HG03108 (cell line): ENCODE measurements around the gene MYH7.
"Not testable (repeated sequence)": the region's sequence is repeated elsewhere in the genome, so short reads cannot be mapped to it uniquely, and the experiment has no call there.

ENCODE experiments used
- ATAC-seq: cut with Tn5 transposase; IDR thresholded peaks from one replicate; pipeline ENCODE4 v1.9.1; 2021; ENCODE audit warnings: moderate library complexity; ENCODE audit not compliant: unreplicated experiment

Gene MYH7

DNA sequence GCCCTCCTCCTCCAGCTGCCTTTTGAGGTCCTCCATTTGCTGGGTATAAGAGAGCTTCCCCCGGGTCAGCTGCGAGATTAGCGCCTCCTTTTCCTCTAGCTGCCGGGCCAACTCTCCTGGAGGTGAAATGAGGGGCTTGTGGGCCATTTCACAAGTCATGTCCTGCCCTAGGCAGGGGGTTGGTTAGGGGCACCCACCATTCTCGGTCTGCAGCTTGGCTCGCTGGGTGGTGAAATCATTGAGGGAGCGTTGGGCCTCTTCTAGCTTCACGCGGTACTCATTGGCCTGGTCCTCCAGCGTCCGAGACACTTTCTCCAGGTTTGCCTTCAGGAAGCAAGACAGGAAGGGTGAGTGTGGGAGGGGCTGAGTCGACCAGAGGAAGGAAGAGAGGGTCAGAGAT lies 46.1 kb downstream of the MYH7 start:
- ATAC-seq, result no peak

DNA sequence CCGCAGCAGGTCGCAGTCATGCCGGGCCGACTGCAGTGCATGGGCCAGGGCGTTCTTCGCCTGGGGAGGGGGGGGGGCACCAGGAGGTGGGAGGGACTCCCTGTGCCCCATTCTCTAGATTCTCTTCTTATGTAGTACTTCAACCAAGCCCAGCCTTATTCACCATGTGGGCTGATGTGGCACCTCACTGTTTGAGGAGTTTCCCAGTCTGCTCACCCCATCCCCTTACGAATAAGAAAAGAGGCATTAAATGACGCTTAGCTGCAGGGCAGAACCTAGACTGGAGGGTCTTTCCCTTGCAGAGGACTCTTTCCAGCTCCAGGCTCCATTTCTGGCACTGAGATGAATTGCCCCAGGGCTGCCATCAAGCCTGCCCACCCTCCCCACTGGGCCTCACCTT lies 46.5 kb downstream of the MYH7 start:
- no peak for ATAC-seq

DNA sequence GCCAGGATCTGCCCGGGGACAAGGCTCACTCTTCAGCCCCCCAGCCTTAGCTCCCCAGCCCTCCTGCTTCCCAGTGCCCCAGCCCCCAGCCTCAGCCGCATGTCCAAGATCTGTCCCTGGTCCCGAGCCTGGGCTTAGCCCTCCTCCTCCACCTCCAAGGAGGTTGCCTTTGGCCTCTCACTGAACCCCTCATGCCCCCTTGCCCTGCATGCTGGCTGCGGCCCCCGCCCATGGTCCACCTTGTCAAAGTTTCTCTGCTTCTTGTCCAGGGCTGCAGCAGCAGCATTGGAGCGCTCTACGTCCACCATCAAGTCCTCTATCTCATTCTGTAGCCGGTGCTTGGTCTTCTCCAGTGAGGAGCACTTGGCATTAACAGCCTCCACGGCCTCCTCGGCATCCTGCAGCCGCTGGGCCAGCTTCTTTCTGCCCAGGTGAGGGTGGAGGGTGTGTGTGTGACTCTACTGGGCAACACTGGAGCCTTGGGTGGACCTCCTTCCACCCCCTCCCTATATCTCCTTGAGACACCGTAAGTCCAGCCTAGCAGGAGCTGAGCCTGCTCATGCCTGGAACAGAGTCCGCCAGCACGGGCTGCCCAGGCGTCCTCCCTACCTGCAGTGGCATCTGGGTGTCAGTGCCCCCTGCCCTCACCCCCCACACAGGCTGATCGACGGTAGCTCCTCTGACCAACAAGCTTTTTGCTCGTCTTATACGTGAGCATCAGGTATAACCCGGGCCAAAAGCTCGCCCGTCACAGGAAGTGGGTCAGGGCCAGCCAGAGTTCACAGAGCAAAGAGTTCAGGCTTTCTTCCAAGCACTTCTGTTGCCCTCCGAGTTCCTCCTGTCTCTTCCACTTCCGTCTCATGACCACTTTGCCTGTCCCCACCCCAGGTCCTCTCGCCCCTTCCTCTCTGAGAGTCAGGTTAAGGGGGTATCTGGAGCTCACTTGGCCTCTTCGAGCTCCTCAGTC lies 47.3 kb downstream of the MYH7 start:
- ATAC-seq, result no peak

DNA sequence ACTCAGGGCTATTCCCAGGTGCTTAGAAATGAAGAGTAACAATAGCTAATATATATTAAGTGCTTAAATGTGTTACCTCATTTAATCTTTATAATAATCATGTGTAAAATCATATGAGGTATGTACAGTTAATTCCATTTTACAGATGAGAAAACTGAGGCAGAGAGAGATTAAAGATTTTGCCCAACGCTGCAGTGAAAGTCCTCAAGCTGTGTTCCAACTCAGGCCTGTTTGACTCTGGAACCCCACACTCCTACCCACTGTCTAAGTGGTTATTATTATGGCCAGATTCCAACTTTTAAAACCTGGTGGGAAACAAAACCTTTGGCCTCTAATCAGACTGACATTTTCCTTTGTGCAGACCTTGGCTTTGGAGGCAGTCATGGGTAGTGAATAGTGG lies 48.5 kb downstream of the MYH7 start:
- no peak for ATAC-seq

DNA sequence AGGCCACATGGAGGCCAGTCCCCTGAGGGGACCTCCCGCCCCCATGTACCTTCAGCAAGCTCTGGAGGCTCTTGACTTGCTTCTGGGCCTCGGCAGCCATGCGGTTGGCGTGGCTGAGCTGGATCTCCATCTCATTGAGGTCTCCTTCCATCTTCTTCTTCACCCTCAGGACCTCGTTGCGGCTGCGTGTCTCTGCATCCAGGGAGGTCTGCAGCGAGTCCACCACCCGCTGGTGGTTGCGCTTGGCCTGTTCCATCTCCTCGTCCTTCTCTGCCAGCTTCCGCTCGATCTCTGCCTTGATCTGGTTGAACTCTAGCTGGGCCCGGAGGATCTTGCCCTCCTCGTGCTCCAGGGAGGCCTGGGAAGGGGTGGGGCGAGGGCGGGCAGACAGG lies 49.2 kb downstream of the MYH7 start:
- ATAC-seq, result not testable (repeated sequence)

DNA sequence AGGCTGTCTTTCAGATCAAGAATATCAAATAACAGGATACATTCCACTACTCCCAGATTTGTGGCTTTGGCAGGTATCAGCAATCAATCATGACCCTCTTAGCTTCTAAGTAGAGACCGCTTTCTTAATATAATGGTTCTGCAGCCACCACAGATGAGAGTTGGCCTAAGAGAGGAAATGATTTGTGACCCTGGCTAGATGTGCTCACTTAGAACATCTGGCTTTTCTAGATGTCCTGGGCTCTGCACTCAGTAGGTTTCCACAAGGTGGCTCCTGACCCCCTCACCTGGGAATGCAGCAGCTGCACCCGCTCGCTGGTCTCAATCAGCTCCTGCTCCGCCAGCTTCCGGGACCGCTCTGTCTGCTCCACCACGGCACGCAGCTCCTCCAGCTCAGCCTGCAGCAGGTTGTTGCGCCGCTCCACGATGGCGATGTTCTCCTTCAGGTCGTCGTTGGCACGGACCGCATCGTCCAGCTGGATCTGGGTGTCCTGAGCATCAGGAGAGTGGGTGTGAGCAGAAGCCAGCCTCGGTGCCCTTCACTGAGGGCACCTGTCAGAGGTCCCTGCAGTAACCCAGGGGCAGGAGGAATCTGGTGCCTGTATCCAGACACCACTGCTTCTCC lies 49.7 kb downstream of the MYH7 start:
- ATAC-seq, result no peak

DNA sequence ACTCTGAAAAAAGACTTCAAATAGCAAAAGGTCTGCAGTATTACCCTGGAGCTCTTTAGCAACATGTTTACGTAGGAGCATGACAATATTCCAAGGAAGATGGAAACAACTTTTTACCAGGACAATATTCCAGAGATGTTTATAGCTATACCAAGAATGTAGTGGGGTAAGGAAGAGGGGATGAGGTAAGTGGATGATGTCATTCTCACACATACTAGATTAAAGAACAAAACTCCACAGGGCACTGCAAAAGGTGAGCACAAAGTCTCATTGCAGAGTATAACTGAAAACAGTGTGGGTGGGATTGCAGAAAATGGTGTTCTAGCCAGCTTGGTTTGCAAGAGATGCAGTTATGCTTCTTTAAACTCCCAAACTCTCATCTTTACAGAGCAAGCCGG lies 50.2 kb downstream of the MYH7 start:
- ATAC-seq, result no peak

DNA sequence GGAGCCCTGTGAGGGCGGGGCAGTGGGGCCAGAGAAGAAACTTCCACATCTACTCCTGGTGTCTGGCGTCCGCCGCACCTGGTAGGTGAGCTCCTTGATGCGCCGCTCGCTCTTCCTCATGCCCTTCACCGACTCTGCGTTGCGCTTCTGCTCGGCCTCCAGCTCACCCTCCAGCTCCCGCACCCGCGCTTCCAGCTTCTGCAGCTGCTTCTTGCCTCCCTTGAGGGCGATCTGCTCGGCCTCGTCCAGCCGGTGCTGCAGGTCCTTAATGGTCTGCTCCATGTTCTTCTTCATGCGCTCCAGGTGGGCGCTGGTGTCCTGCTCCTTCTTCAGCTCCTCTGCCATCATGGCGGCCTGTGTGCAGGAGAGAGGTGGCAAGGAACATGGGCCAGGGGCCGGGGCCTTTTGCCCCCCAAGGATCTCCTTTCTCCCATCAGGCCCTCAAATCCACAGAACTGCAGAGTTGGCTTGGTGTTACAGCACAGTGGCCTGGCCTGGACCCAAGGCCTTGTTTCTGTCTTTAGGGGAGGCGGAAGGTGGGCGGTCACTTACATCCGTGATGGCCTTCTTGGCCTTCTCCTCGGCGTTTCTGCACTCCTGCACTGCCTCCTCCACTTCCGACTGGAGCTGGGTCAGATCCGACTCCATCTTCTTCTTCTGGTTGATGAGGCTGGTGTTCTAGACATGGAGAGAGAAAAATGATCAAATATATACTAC lies 50.9 kb downstream of the MYH7 start:
- ATAC-seq, result no peak

DNA sequence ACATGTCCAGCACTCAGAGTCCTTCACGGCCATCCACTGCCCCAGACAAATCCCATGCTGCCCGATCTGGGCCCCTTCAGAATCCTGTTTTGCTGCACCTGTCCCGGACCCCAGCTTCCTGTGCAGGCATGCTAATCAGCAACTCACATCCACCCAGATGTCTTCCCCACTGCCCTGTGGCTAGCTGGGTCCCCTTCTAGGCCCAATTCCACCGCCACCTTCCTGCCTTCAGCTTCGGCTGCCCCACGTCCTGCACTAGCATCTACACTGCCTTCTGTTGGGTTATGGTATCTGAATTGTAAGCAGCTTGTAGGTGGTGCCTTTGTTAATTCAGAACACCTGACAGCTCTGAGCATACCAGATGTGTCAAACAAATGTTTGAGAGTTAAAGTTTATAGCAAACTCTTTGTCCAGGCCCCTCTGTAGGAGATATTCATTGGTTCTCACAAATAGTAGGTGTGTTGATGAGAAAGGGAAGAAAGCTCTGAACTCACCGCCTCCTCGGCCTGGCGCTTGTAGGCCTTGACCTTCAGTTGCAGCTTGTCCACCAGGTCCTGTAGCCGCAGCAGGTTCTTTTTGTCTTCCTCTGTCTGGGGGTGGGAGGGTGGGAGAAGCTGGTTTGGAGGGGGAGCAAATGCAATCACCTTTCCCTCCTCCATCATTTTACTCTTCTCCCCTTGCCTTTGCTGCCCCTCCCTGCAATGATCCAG lies 52.6 kb downstream of the MYH7 start:
- ATAC-seq, result no peak

DNA sequence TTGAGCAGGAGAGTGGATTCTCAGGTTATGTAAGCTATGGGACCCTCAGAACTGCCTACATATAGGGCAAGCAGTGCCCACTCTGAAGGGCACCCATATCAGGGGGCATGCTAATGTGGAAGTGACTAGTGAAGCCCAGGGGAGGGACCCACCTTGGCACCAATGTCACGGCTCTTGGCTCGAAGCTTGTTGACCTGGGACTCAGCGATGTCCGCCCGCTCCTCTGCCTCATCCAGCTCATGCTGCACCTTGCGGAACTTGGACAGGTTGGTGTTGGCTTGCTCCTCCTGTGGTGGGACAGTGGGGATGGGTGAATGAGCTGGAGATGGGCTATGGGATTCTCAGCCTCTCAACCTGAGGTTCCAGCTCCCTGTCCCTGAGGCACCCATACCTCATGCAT lies 53.2 kb downstream of the MYH7 start:
- ATAC-seq, result no peak

DNA sequence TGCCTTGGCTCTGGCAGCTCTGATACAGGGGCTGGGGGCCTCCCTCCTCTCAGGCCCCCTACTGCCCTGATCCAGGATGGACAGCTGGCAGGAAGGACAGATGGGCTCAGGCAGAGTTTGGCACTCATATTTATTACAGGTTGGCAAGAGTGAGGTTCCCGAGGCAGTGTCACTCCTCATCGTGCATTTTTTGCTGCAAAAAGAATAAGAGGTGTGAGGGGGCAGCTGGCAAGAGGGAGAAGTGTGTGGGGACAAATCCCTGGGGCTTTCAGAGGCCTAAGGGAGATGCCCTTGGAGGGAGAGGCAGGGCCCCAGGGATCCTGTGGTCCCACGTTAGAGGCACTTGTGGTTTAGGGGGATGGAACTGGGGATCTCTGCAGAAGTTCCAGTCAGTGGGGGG lies 53.6 kb downstream of the MYH7 start:
- ATAC-seq, result no peak

DNA sequence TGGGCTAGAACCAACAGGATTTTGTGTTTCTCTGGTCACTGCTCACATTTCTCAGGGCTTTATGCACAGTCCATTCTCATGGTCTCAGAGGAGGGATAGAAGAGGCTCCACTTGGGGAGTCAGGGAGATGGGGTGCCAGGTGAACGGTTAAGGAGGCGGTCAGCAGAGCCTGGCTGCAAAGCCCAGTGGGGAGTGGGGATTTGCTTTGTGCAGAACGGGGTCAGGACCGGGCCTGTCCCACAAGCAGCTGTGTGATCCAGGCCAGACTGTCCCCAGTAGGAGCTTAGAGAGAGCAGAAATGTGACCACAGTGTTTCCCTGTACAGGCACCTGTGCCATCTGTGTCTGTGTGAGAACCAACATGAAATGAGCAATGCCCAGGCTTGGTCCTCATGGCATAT lies 54.5 kb downstream of the MYH7 start:
- ATAC-seq, result no peak

DNA sequence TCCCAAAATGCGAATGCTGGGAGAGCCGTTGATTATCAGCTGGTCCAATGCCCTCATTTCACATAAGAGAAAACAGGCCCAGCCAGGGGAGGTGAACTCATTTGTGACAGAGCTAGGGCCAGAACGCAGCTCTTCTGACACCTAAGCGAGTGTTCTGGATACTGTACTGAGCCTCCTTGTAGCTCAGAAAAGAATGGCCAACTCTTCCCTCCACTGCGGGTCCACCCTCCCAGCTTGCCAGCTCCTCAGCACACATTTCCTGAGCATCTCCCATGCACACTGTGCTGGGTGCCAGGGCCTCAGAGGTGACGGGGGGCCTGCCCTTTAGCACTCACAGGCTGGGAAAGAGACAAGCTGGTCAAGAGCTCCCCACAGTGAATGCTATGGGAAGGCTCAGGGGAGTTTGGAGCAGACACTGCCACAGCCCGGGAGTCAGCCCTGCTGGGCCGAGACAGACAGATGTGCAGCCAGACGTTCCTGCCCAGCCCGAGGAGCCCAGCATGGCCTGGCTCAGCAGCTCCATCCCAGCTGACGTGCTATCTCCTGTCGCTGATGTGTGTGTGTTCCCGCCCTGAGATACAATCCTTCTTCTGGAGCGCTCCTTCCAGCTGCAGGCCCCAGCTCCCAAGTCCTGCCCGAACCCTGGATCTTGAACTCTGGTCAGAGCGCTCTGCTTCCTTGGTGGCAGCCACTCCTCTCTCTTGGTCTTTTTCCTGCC lies 55.1 kb downstream of the MYH7 start:
- ATAC-seq, result no peak

DNA sequence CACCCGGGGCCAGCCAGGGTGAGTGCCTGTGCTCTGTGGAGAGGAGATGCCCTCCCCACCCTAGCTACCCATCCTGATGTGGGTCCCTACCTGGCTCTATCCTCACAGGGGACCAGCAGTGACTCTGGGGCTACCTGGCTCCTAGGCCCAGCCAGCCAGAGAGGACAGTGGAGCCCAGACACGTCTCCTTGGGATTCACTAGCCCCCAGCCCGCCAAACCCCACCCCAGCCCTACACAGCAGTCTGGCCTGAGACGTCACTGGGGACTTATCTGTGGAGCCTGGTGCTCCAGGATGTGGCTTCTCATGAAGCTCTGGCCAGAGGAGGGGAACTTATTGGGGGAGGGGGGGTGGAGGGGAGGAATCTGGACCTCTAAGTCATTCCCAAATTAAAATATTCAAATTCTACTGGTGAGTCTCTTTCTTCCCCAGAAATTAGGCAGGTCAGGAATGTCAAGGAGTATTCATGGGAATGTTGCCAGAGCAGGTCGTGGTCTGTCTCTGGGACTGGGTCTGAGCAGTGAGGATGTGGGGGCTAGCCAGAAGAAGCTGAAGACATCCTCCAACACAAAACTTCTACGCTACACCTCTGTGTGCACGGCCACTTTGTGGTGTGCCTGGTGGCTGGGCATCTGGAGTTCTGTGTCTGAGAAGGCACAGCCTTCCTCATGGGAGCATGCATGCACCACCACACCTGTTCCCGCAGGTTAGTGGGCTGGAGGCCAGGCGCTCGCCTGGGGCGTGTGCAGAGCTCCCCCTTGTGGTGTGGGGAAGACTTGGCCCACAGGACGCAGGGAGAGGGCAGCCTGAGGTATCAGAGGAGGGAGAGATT lies 55.9 kb downstream of the MYH7 start:
- ATAC-seq, result no peak

DNA sequence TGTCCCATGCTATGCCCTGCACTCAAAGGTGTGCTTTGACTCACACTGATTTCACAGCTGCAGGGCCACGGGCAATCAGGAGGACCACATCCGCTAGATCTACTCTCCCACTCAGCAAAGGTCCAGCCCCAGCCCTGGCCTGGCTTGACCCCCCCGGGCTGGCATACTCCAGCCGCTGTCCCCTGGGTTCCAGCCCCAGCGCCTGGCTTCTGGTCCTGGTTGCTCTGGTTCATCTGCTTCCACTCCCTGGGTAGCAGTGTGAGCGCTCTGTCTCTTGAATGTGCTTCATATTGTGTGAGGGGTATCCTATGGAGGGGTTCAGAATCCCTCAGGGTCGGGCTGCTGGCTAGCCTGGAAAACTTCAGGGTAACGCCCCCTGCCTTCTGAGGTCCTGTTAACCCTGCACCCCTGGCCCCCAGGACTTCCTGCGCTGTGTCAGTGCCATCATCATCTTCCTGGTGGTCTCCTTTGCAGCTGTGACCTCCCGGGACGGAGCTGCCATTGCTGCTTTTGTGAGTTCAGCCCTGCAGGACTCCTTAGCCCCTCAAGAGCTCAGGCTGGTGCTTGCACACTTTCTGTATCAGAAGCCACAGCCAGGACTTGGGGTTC lies 56.7 kb downstream of the MYH7 start:
- ATAC-seq, result no peak

DNA sequence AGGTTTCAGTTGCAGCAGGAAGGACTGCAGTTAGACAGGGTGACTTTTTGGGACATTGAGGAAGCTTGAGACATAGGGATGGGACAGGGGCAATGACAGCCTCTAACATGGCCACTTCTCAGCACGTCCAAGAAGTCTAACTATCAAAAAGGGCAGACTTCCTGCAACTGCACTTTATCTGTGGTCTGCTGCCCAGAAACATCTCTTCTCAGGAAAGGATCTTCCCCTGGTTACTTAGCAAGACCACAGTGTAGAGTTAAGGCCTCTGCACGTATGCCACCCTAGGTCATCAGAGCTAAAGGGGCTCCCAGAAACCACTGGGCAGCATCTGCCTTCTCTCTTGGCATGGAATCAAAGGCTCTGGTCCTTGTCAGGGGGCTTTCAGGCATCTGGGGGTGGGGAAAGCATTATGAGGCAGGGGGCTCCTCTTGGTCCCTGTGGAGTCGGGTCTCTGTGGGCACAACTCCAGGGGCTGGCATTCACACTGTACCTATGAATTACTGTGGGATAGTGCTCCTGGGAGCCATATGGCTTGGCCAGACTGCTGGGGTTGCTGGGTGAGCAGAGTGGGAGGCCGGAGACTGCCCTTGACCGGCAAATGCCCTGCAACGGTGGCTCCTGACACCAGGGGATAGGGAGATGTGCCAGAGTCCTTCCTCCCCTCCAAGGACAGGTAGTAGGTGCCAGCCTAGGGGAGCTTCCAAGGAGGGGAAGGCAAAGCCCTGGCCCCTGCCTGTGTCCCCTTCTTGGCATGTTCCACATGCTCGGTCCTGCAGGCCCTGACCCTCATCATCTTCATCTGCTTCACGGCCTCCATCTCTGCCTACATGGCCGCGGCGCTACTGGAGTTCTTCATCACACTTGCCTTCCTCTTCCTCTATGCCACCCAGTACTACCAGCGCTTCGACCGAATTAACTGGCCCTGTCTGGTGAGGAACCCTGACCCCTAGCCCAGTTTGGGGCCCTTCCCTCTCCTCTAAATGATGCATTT lies 57.6 kb downstream of the MYH7 start:
- ATAC-seq, result no peak

DNA sequence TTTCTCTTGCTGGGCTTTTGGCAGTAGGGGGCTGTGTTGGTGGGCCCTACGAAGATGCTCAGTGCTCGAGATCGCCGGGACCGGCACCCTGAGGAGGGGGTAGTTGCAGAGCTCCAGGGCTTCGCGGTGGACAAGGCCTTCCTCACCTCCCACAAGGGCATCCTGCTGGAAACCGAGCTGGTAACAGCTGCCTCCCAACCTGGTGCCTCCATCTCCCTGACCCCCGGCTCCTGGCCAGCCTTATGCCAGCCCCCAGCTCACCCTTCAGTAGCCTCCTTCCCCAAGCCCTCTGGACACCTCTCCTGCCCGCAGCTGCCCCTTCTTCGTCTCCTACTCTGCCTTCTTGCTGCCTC lies 58.3 kb downstream of the MYH7 start:
- ATAC-seq, result no peak
